Esophagus mucosa (tissue), 1 donor: ENCODE measurements around the gene N4BP3. TPM values are rescaled to one million over a fixed set of nuclear protein-coding genes. Genes with fewer than 3 reads are reported as not detected.
"Not testable (repeated sequence)": the region's sequence is repeated elsewhere in the genome, so short reads cannot be mapped to it uniquely, and the experiment has no call there.

Experiments used
- ATAC-seq: fragments of 200-7000 bp; cut with Tn5 transposase; one replicate; pipeline ENCODE4 v1.9.1; 2020
- total RNA-seq: library from RNA; stranded (reverse); gene quantifications from one replicate; pipeline ENCODE4 v1.2.4, GENCODE V29; 2023
- donor health status: DM: yes; HTN: yes; CAD: no.

Gene N4BP3
- 16.5 TPM for total RNA-seq

DNA sequence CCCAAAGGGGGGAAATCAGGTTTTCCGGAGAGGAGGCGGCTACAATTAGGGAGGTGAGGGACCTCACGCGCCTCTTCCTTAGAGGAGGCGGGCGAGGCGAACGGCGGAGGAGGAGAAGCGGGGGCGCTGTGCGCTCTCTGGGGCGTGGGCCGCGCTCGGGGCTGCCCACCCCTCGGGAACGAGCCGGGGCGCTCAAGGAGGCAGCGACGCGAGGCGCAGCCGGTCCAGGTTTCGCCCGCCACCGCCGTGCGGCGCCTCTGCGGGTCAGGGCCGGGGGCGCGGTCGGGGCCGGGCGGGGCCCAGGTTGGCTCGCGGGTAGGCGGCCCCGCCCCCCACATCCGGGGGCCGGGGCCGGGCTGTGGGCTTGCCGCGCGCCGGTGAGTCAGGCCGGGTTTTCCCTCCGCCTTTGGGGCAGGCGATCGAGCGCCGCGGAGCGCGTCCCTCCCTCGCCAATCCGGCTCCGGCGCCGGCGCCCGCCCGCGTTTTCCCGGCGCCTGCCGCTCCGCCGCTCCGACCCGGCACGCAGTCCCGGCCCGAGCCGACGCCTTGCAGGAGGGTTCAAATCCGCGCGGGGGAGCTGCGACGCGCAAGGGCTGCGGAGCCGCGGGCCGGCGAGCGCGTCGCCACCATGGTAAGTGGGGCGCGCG, at the start of gene N4BP3:
N4BP3 (plus strand) TSS at position 392 of the 647 bp plus-strand sequence. CDS start 6,052 bp downstream, outside the sequence.
- ATAC-seq = peak; percentile 86

DNA sequence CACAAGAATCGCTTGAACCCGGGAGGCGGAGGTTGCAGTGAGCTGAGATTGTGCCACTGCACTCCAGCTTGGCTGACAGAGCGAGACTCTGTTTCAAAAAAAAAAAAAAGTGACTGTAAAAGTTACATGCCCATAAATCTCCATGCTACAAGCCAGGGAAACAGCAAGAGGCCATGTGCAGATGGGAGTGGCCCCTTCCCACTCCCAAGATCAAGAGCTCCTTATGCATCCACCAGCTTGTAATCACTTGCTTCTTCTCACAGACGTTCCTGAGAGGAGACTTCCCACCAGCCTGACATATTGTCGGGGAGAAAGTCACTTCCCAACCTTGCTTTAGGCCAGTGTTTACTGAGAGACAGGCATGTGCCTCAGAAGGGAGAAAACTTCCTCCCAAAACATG, 45.6 kb upstream of the N4BP3 start:
- ATAC-seq = no peak

- ATAC-seq = no peak
Observed at GRCh38 chr5:178068293-178068692, 45.0 kb upstream of the N4BP3 start.

DNA sequence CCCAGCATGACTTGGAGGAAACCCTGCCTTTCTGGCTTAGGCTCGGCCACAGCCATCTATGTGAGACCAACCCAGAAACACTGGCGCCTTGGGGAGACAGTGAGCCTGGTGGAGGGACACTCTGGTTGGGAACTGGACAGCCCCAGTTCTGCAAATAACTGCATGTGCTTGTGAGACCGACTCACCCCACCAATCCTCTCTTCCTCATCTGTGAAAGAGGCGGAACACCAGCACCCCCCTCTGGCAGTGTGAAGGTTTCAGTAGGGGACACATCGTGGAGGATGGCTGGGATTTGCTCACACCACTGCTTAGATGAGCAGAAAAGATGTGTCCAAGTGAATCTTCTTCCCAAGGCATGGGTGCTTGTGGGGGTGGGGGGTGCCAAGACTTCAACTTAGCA, 43.4 kb upstream of the N4BP3 start:
- peak; percentile 74 for ATAC-seq

DNA sequence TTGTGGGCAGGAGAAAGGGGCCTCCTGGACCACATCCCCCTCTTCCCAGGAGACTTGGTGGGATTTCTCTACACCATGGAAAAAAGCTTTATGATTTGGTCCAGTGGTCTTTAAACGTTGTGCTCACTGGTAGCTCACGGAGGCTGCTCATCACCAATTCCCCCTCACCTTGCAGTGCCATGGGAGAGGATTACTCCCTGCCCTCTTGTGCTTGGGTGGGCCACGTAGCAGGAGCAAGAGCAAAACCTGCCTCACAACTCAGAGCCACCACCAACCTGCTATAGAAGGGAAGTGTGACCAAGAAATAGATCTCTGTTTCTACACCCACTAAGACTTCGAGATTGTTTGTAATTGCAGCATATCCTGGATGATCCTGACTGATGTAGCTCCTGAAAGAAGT, 42.2 kb upstream of the N4BP3 start:
- ATAC-seq = no peak

GRCh38 chr5:178072749-178073148, 40.6 kb upstream of the N4BP3 start:
- ATAC-seq = no peak

- no peak for ATAC-seq
Observed at GRCh38 chr5:178074266-178074952, 38.9 kb upstream of the N4BP3 start.

DNA sequence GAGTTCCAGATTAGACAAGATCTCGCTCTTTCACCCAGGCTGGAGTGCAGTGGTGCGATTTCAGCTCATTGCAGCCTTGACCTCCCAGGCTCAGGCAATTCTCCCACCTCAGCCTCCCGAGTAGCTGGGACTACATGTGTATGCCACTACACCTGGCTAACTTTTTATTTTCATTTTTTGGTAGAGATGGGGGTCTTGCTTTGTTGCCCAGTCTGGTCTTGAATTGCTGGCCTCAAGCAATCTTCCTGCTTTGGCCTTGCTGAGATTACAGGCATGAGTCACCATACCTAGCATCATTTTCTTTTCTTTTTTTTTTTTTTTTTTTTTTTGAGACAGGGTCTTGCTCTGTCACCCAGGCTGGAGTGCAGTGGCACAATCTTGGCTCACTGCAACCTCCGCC, 36.4 kb upstream of the N4BP3 start:
- not testable (repeated sequence) for ATAC-seq

GRCh38 chr5:178077751-178078150, 35.6 kb upstream of the N4BP3 start:
- no peak for ATAC-seq

- peak; percentile 37 for ATAC-seq
Observed at GRCh38 chr5:178078197-178079010, 34.9 kb upstream of the N4BP3 start.

DNA sequence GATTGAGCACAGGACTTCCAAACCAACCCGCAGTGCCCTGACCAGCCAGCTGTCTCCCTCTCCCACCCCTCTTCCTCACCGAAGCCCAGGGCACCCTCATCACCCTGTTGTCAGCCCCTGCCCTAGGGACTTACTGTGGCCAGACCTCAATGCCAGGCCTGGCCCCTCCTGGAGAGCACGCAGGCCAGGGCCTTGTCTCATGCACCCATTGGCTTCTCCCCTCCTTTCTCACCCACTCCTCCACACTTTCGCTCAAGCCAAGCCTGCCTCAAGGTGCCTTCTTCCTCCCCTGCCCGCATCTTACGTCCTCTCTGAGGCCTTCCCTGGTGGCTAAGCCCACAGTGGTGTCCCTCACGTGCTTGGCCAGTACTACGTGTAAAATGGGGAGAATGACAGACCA, 33.3 kb upstream of the N4BP3 start:
- ATAC-seq = no peak

- peak; percentile 23 for ATAC-seq
Observed at GRCh38 chr5:178080618-178081410, 32.5 kb upstream of the N4BP3 start.

- no peak for ATAC-seq
Observed at GRCh38 chr5:178081571-178082243, 31.6 kb upstream of the N4BP3 start.

- no peak for ATAC-seq
Observed at GRCh38 chr5:178083922-178084321, 29.4 kb upstream of the N4BP3 start.

DNA sequence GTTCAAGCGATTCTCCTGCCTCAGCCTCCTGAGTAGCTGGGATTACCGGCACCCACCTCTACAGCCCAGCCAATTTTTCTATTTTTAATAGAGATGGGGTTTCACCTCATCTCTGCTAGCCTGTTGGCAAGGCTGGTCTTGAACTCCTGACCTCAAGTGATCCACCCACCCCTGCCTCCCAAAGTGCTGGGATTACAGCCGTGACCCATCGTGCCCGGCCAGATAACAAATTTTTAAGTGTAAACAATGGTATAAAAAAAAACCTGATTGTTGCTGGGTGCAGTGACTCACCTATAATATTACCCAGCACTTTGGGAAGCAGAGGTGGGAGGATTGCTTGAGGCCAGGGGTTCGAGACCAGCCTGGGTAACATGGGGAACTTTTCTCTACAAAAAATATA, 28.0 kb upstream of the N4BP3 start:
- ATAC-seq = no peak

- peak; percentile 64 for ATAC-seq
Observed at GRCh38 chr5:178086266-178086665, 27.1 kb upstream of the N4BP3 start.

- ATAC-seq = peak; percentile 46
Observed at GRCh38 chr5:178087199-178087598, 26.1 kb upstream of the N4BP3 start.

DNA sequence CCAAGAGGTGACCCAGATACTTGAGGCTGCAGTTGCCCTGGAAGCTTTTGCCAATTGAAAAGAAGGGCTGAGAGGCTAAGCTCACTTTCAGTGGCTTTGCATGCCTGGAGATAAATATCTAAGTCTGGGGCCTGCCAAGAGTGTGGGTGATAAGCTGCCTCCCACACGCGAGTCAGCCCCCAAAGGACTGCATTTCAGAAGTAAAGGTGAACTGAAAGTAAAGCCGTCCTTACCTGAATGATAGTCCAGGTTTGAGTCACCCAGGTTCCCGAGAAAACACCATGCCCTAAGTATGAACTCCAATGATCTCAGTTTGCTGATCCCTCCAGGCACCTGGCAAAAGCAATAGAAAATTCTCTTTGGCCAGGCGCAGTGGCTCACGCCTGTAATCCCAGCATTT, 22.5 kb upstream of the N4BP3 start:
- peak; percentile 71 for ATAC-seq

- no peak for ATAC-seq
Observed at GRCh38 chr5:178093134-178093533, 20.2 kb upstream of the N4BP3 start.

DNA sequence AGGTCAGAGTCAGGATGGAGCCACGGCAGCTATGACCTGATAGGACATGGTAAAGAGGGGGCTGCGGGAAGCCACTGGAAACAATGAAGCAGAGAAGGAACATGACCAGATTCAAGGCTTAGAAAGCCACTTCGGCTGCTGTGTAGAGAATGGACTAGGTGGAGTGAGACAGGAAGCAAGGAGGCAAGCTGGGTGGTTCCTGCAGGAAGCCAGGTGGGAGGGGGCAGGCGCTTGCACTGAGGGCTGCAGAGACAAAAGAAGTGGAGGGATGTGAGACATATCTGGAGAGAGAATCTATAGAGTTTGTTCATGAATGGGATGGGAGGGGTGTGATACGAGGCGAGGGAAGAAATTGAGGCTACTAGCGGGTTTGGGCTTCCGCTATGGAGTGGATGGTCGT, 19.0 kb upstream of the N4BP3 start:
- ATAC-seq = no peak

GRCh38 chr5:178098685-178099084, 14.6 kb upstream of the N4BP3 start:
- no peak for ATAC-seq

- no peak for ATAC-seq
Observed at GRCh38 chr5:178103612-178104011, 9.7 kb upstream of the N4BP3 start.
